HEK293 (cell line): Measurements from ENCODE around the gene UCKL1.

Experiments used
- CTCF ChIA-PET: fragments of 350-600 bp; formaldehyde crosslinking; extraction: SDS; loops from one replicate; lab custom pipeline; 2021; ENCODE audit warnings: antibody characterized with exemption; lab: Yijun Ruan, JAX
- POLR2A ChIA-PET: fragments of 300-600 bp; formaldehyde crosslinking; extraction: SDS; loops from one replicate; lab custom pipeline; 2020; ENCODE audit warnings: antibody characterized with exemption, inconsistent platforms; lab: Yijun Ruan, JAX
- H3K27ac ChIP-seq: fragments of 200-500 bp; sonication (Bioruptor generic); 2 replicates; pipeline ENCODE4 v1.5.1; 2014; ENCODE audit warnings: low read depth, low read length, control low read depth, inconsistent platforms; ENCODE audit errors: extremely low read depth
- H3K36me3 ChIP-seq, 2 experiments: fragments of 200-500 bp in 1 of 2; sonication (Bioruptor generic) in 1 of 2; 1 replicate in 1 of 2; 2 replicates in 1 of 2; pipeline ENCODE4 v1.5.1; 2014 to 2017; ENCODE audit warnings: inconsistent platforms in 2 of 2, low read length in 2 of 2; ENCODE audit not compliant: control insufficient read depth in 2 of 2, insufficient read depth in 1 of 2
- H3K4me1 ChIP-seq: fragments of 200-500 bp; sonication (Bioruptor generic); 2 replicates; pipeline ENCODE4 v1.5.1; 2014; ENCODE audit warnings: mild to moderate bottlenecking, low read length, inconsistent platforms; ENCODE audit not compliant: control insufficient read depth, insufficient read depth
- H3K4me3 ChIP-seq: 2 replicates; pipeline ENCODE4 v1.5.1; 2011; ENCODE audit warnings: low read depth, mild to moderate bottlenecking, control low read depth, low read length, moderate library complexity
- H3K9me3 ChIP-seq: fragments of 200-500 bp; sonication (Bioruptor generic); 2 replicates; pipeline ENCODE4 v1.5.1; 2014; ENCODE audit warnings: low read depth, low read length, inconsistent platforms; ENCODE audit not compliant: control insufficient read depth, insufficient read depth
- GLIS2 ChIP-seq: fragments of 450-650 bp; formaldehyde crosslinking; IDR thresholded peaks from 2 replicates; pipeline ENCODE4 v1.5.1; 2016; ENCODE audit warnings: missing biosample characterization, missing genetic modification characterization
- HOXD13 ChIP-seq: sonication (generic); formaldehyde crosslinking; IDR thresholded peaks from 2 replicates; pipeline ENCODE4 v1.8.0; 2022; ENCODE audit warnings: missing genetic modification reagents, borderline replicate concordance
- MEIS1 ChIP-seq: sonication (generic); formaldehyde crosslinking; IDR thresholded peaks from 2 replicates; pipeline ENCODE4 v1.8.1; 2022; ENCODE audit warnings: missing genetic modification reagents, mild to moderate bottlenecking, borderline replicate concordance
- OVOL3 ChIP-seq: fragments of 450-650 bp; formaldehyde crosslinking; IDR thresholded peaks from 2 replicates; pipeline ENCODE4 v1.5.1; 2016; ENCODE audit warnings: missing biosample characterization, missing genetic modification characterization
- PRDM1 ChIP-seq: fragments of 450-650 bp; formaldehyde crosslinking; IDR thresholded peaks from 2 replicates; pipeline ENCODE4; 2016; ENCODE audit warnings: missing biosample characterization, missing genetic modification characterization
- SALL2 ChIP-seq: fragments of 450-650 bp; formaldehyde crosslinking; IDR thresholded peaks from 2 replicates; pipeline ENCODE4 v1.5.0; 2017; ENCODE audit warnings: missing biosample characterization, mild to moderate bottlenecking, missing genetic modification characterization, borderline replicate concordance
- SP7 ChIP-seq: fragments of 450-650 bp; formaldehyde crosslinking; IDR thresholded peaks from 2 replicates; pipeline ENCODE4 v1.5.1; 2016; ENCODE audit warnings: missing biosample characterization, missing genetic modification characterization
- WT1 ChIP-seq: fragments of 450-650 bp; formaldehyde crosslinking; IDR thresholded peaks from 2 replicates; pipeline ENCODE4 v1.5.1; 2016; ENCODE audit warnings: missing biosample characterization, missing genetic modification characterization
- ZBTB17 ChIP-seq: fragments of 450-650 bp; formaldehyde crosslinking; IDR thresholded peaks from 2 replicates; pipeline ENCODE4 v1.5.1; 2016; ENCODE audit warnings: missing biosample characterization, missing genetic modification characterization
- ZBTB20 ChIP-seq: fragments of 450-650 bp; formaldehyde crosslinking; IDR thresholded peaks from 2 replicates; pipeline ENCODE4 v1.5.1; 2016; ENCODE audit warnings: missing biosample characterization, missing genetic modification characterization
- ZFHX2 ChIP-seq: fragments of 450-650 bp; formaldehyde crosslinking; conservative IDR thresholded peaks from 2 replicates; pipeline ENCODE4 v1.5.1; 2016; ENCODE audit warnings: missing biosample characterization, missing genetic modification characterization
- ZFP69B ChIP-seq: fragments of 450-650 bp; formaldehyde crosslinking; IDR thresholded peaks from 2 replicates; pipeline ENCODE4 v1.5.1; 2016; ENCODE audit warnings: missing biosample characterization, missing genetic modification characterization
- ZNF121 ChIP-seq: fragments of 450-650 bp; formaldehyde crosslinking; IDR thresholded peaks from 2 replicates; pipeline ENCODE4 v1.5.1; 2016; ENCODE audit warnings: missing biosample characterization, missing genetic modification characterization
- ZNF214 ChIP-seq: fragments of 450-650 bp; formaldehyde crosslinking; IDR thresholded peaks from 2 replicates; pipeline ENCODE4 v1.5.1; 2017; ENCODE audit warnings: missing biosample characterization, mild to moderate bottlenecking, missing genetic modification characterization, borderline replicate concordance
- ZNF335 ChIP-seq: fragments of 450-650 bp; formaldehyde crosslinking; conservative IDR thresholded peaks from 2 replicates; pipeline ENCODE4 v1.5.1; 2016; ENCODE audit warnings: missing biosample characterization, missing genetic modification characterization
- ZNF366 ChIP-seq: fragments of 450-650 bp; formaldehyde crosslinking; conservative IDR thresholded peaks from 2 replicates; pipeline ENCODE4 v1.5.1; 2016; ENCODE audit warnings: missing biosample characterization, missing genetic modification characterization
- ZNF394 ChIP-seq: fragments of 450-650 bp; formaldehyde crosslinking; IDR thresholded peaks from 2 replicates; pipeline ENCODE4 v1.5.1; 2016; ENCODE audit warnings: missing biosample characterization, missing genetic modification characterization, mild to moderate bottlenecking, moderate library complexity, borderline replicate concordance
- ZNF785 ChIP-seq: fragments of 450-650 bp; formaldehyde crosslinking; IDR thresholded peaks from 2 replicates; pipeline ENCODE4 v1.5.1; 2016; ENCODE audit warnings: missing biosample characterization, missing genetic modification characterization
- ZNF830 ChIP-seq: fragments of 450-650 bp; IDR thresholded peaks from 2 replicates; pipeline ENCODE4 v1.5.0; 2018; ENCODE audit warnings: missing biosample characterization, missing genetic modification characterization, low read depth, mild to moderate bottlenecking, moderate library complexity
- TF ChIP-seq, protein P1 (sequence below): fragments of 450-650 bp; formaldehyde crosslinking; IDR thresholded peaks from 2 replicates; pipeline ENCODE4 v1.5.1; 2016; ENCODE audit warnings: missing biosample characterization, missing genetic modification characterization
- TF ChIP-seq, protein P2 (sequence below): fragments of 450-650 bp; formaldehyde crosslinking; IDR thresholded peaks from 2 replicates; pipeline ENCODE4 v1.5.1; 2016; ENCODE audit warnings: missing biosample characterization, missing genetic modification characterization
- TF ChIP-seq, protein P3 (sequence below): sonication (generic); formaldehyde crosslinking; IDR thresholded peaks from 2 replicates; pipeline ENCODE4 v1.8.1; 2022; ENCODE audit warnings: mild to moderate bottlenecking, moderate library complexity, missing genetic modification reagents
- TF ChIP-seq, protein P4 (sequence below): fragments of 450-650 bp; IDR thresholded peaks from 2 replicates; pipeline ENCODE4 v1.5.1; 2018; ENCODE audit warnings: missing biosample characterization, mild to moderate bottlenecking, missing genetic modification characterization
- TF ChIP-seq, protein P5 (sequence below): fragments of 450-650 bp; formaldehyde crosslinking; IDR thresholded peaks from 2 replicates; pipeline ENCODE4 v1.5.1; 2016; ENCODE audit warnings: missing biosample characterization, missing genetic modification characterization

The UCKL1 gene

DNA sequence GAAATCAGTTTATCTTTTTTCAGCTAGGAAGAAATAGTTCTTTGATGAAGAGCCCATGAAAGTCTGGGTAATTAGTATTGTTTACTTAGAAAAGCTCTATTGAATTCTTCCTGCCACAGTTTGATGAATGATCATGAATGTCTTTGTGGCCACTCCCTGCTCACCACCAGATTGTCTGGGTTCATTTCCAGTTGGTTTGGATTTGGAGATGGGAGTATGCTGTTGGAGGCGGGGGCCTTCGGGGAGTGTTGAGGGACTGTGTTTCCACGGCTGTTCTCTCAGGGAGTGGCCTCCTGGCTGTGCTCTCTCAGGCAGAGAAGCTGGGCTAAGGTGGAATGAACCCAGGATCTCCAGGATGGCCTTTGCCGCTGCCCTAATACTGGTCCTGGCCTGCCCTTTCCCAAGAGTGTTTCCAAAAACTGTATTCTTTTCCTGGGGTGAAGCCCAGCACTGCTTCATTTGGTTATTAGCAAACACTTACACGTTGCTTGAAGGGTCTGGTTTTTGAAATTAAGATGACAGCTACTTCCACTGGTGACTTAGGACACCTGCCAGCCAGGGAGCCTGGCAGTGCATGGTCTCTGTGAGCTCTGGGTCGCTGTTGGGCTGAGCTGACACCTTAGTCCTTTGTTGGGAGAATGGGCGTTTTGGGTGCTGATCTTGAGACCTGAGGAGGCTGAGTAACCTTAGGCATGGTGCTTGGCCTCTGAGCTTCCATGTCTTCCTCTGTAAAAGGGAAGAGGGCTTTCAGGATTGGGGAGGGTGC is 47.9 kb upstream of the UCKL1 start (continued):
- TF ChIP-seq SALL2 (tag by site-specific recombination) (no peak), MEIS1 (no peak), ZNF121 (tag by site-specific recombination) (no peak), WT1 (tag by site-specific recombination) (peak; percentile 86), ZNF394 (no peak), ZNF785 (tag by site-specific recombination) (no peak)
- TF ChIP-seq, protein P1, sequence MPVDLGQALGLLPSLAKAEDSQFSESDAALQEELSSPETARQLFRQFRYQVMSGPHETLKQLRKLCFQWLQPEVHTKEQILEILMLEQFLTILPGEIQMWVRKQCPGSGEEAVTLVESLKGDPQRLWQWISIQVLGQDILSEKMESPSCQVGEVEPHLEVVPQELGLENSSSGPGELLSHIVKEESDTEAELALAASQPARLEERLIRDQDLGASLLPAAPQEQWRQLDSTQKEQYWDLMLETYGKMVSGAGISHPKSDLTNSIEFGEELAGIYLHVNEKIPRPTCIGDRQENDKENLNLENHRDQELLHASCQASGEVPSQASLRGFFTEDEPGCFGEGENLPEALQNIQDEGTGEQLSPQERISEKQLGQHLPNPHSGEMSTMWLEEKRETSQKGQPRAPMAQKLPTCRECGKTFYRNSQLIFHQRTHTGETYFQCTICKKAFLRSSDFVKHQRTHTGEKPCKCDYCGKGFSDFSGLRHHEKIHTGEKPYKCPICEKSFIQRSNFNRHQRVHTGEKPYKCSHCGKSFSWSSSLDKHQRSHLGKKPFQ: no peak

DNA sequence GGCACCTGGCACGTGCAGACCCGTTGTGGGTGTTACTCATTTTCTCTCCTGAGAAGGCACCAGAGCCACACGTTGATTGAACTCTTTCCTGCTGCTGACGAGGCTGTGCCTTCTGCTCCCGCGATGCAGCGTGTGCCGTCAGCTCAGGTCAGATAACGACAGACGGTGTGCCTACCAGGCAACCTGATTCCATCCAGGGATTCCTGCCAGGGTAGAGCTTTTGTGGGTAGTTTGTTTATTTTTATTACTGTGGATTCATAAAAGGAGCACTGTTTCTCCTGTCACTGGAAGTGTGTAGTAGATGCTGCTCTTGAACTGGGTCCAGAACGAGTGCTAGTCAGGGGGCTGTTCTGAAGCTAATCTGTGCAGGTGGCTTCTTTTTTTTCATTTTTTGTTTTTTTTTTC is 45.4 kb upstream of the UCKL1 start:
- ChIA-PET CTCF (interaction anchor here (1.5 kb wide), 1 partner anchor 21 kb away, joined by 7 read pairs; the partner anchor contains the start of gene PRPF6), POLR2A (interaction anchor here (1.0 to 1.1 kb wide), 3 partner anchors 21 to 136 kb away, joined by 3 to 5 read pairs (median 4); partner anchors contain the start of genes PRPF6 and TPD52L2)
- H3K4me3 ChIP-seq: no peak overlapping the region
- H3K36me3 ChIP-seq: peaks cover 33 to 78% of the 10 kb centered on the region in 2 experiments
- H3K9me3 ChIP-seq: no peaks in the 10 kb centered on the region
- peak overlapping the region; percentile 60 for H3K27ac ChIP-seq
- no peaks in the 10 kb centered on the region; the same call in 1 of the 2 replicates for H3K4me1 ChIP-seq
- TF ChIP-seq ZBTB20 (tag by site-specific recombination) (peak; percentile 59), ZNF366 (tag by site-specific recombination) (peak; percentile 80), SP7 (tag by site-specific recombination) (peak; percentile 65; the same call in 1 of the 2 replicates), OVOL3 (tag by site-specific recombination) (peak; percentile 59; the same call in 1 of the 2 replicates), PRDM1 (tag by site-specific recombination) (no peak), ZBTB17 (tag by site-specific recombination) (peak; percentile 89), ZNF335 (peak; percentile 38), ZFP69B (tag by site-specific recombination) (0 out of 2 replicates have a peak, but pooled peaks have one; percentile 24), ZNF830 (tag by site-specific recombination) (no peak), ZFHX2 (peak; percentile 42), GLIS2 (tag by site-specific recombination) (no peak), ZNF214 (tag by site-specific recombination) (no peak), HOXD13 (no peak)
- TF ChIP-seq, protein P2, sequence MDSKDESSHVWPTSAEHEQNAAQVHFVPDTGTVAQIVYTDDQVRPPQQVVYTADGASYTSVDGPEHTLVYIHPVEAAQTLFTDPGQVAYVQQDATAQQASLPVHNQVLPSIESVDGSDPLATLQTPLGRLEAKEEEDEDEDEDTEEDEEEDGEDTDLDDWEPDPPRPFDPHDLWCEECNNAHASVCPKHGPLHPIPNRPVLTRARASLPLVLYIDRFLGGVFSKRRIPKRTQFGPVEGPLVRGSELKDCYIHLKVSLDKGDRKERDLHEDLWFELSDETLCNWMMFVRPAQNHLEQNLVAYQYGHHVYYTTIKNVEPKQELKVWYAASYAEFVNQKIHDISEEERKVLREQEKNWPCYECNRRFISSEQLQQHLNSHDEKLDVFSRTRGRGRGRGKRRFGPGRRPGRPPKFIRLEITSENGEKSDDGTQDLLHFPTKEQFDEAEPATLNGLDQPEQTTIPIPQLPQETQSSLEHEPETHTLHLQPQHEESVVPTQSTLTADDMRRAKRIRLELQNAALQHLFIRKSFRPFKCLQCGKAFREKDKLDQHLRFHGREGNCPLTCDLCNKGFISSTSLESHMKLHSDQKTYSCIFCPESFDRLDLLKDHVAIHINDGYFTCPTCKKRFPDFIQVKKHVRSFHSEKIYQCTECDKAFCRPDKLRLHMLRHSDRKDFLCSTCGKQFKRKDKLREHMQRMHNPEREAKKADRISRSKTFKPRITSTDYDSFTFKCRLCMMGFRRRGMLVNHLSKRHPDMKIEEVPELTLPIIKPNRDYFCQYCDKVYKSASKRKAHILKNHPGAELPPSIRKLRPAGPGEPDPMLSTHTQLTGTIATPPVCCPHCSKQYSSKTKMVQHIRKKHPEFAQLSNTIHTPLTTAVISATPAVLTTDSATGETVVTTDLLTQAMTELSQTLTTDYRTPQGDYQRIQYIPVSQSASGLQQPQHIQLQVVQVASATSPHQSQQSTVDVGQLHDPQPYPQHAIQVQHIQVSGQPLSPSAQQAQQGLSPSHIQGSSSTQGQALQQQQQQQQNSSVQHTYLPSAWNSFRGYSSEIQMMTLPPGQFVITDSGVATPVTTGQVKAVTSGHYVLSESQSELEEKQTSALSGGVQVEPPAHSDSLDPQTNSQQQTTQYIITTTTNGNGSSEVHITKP: peak; percentile 64
- TF ChIP-seq, protein P3, sequence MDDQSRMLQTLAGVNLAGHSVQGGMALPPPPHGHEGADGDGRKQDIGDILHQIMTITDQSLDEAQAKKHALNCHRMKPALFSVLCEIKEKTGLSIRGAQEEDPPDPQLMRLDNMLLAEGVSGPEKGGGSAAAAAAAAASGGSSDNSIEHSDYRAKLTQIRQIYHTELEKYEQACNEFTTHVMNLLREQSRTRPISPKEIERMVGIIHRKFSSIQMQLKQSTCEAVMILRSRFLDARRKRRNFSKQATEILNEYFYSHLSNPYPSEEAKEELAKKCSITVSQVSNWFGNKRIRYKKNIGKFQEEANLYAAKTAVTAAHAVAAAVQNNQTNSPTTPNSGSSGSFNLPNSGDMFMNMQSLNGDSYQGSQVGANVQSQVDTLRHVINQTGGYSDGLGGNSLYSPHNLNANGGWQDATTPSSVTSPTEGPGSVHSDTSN (CRISPR knock-in tag): no peak
- TF ChIP-seq, protein P4, sequence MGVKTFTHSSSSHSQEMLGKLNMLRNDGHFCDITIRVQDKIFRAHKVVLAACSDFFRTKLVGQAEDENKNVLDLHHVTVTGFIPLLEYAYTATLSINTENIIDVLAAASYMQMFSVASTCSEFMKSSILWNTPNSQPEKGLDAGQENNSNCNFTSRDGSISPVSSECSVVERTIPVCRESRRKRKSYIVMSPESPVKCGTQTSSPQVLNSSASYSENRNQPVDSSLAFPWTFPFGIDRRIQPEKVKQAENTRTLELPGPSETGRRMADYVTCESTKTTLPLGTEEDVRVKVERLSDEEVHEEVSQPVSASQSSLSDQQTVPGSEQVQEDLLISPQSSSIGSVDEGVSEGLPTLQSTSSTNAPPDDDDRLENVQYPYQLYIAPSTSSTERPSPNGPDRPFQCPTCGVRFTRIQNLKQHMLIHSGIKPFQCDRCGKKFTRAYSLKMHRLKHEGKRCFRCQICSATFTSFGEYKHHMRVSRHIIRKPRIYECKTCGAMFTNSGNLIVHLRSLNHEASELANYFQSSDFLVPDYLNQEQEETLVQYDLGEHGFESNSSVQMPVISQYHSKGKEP (tag by site-specific recombination): peak; percentile 73
- TF ChIP-seq, protein P5, sequence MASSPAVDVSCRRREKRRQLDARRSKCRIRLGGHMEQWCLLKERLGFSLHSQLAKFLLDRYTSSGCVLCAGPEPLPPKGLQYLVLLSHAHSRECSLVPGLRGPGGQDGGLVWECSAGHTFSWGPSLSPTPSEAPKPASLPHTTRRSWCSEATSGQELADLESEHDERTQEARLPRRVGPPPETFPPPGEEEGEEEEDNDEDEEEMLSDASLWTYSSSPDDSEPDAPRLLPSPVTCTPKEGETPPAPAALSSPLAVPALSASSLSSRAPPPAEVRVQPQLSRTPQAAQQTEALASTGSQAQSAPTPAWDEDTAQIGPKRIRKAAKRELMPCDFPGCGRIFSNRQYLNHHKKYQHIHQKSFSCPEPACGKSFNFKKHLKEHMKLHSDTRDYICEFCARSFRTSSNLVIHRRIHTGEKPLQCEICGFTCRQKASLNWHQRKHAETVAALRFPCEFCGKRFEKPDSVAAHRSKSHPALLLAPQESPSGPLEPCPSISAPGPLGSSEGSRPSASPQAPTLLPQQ (tag by site-specific recombination): peak; percentile 73
- TF ChIP-seq, protein P1: peak; percentile 90; the same call in 1 of the 2 replicates
